ENCODE results near the gene DAB2IP. TPM values are rescaled to one million over a fixed set of nuclear protein-coding genes. Genes with fewer than 3 reads are reported as not detected.

Gene DAB2IP
- total RNA-seq, 1 experiment from 2014 or later = 52.6 TPM

- H3K36me3 Mint-ChIP-seq = peaks cover 11% of the 10 kb centered on the region
- peak; percentile 28; the same call in 1 of the 2 replicates for ATAC-seq
- H3K4me1 Mint-ChIP-seq = peaks cover 4% of the 10 kb centered on the region; the same call in 1 of the 2 replicates
- H3K27ac Mint-ChIP-seq = no peak overlapping the region
- H3K27me3 Mint-ChIP-seq (ENCODE audit: low read depth) = peaks cover 3% of the 10 kb centered on the region
- POLR2A ChIA-PET = no interaction called here
- CTCF ChIA-PET = interaction anchor here (0.6 kb wide), 1 partner anchor 253 kb away, joined by 3 read pairs; no protein-coding TSS in a partner anchor
- DNase-seq (ENCODE audit: low spot score) = no peak
- TF ChIP-seq FOXK1 (CRISPR knock-in tag; IDR thresholded peaks at IDR 0.05) (no peak), ZBTB21 (CRISPR knock-in tag; IDR thresholded peaks at IDR 0.05; ENCODE audit: borderline replicate concordance) (no peak), JAZF1 (CRISPR knock-in tag; IDR thresholded peaks at IDR 0.05) (no peak), ZBTB43 (CRISPR knock-in tag; IDR thresholded peaks at IDR 0.05) (no peak), ERG (CRISPR knock-in tag; IDR thresholded peaks at IDR 0.05) (no peak), ZNF416 (CRISPR knock-in tag; IDR thresholded peaks at IDR 0.05) (no peak), ZNF138 (CRISPR knock-in tag; conservative IDR thresholded peaks at IDR 0.05) (no peak), ATF1 (CRISPR knock-in tag; IDR thresholded peaks at IDR 0.05) (no peak)
- H3K4me3 Mint-ChIP-seq = no peak overlapping the region
- peaks cover 14% of the 10 kb centered on the region for H3K9me3 Mint-ChIP-seq
These were observed 151.3 kb downstream of the DAB2IP start for GRCh38 chr9:121802753-121803152.

GRCh38 chr9:121807069-121807822 is 155.8 kb downstream of the DAB2IP start:
- Mint-ChIP-seq H3K27ac (no peak overlapping the region), H3K27me3 (ENCODE audit: low read depth) (peaks cover 3% of the 10 kb centered on the region), H3K4me3 (no peak overlapping the region), H3K36me3 (peaks cover 11% of the 10 kb centered on the region), H3K4me1 (peaks cover 4% of the 10 kb centered on the region), H3K9me3 (peaks cover 14% of the 10 kb centered on the region)
- ChIA-PET POLR2A (no interaction called here), CTCF (no interaction called here)
- ATAC-seq (no peak), DNase-seq (ENCODE audit: low spot score) (no peak)
- TF ChIP-seq ZNF219 (CRISPR knock-in tag; IDR thresholded peaks at IDR 0.05; ENCODE audit: borderline replicate concordance) (no peak), TEAD4 (CRISPR knock-in tag; IDR thresholded peaks at IDR 0.05) (no peak), USF2 (CRISPR knock-in tag; IDR thresholded peaks at IDR 0.05) (no peak), ZSCAN18 (CRISPR knock-in tag; IDR thresholded peaks at IDR 0.05) (no peak), TCF7 (CRISPR knock-in tag; IDR thresholded peaks at IDR 0.05; ENCODE audit: low read depth) (no peak), MXD4 (CRISPR knock-in tag; IDR thresholded peaks at IDR 0.05; ENCODE audit: borderline replicate concordance) (no peak), ATF2 (CRISPR knock-in tag; IDR thresholded peaks at IDR 0.05; ENCODE audit: borderline replicate concordance, low read depth) (no peak), ESRRA (CRISPR knock-in tag; IDR thresholded peaks at IDR 0.05; ENCODE audit: borderline replicate concordance) (no peak), CTCF (IDR thresholded peaks at IDR 0.05) (no peak), NR1H2 (CRISPR knock-in tag; IDR thresholded peaks at IDR 0.05) (no peak), SMAD3 (CRISPR knock-in tag; IDR thresholded peaks at IDR 0.05; ENCODE audit: borderline replicate concordance) (no peak), ZNF671 (CRISPR knock-in tag; IDR thresholded peaks at IDR 0.05) (no peak), PRDM15 (CRISPR knock-in tag; IDR thresholded peaks at IDR 0.05) (no peak), EMX1 (CRISPR knock-in tag; IDR thresholded peaks at IDR 0.05) (no peak)
